Left ventricle myocardium inferior (tissue), 1 donor: ENCODE data around the gene PALD1. TPM values are rescaled to one million over a fixed set of nuclear protein-coding genes. Genes with fewer than 3 reads are reported as not detected.
A peak's percentile ranks its signal among the peaks of the same experiment; 100 is the strongest.

Experiments
- DNase-seq: peaks from one replicate; pipeline ENCODE4 v3.0.0-alpha.2; 2020
- H3K27ac ChIP-seq: fragments of 200-600 bp; replicated peaks from 2 replicates; pipeline ENCODE4 v1.8.0; 2021
- H3K27me3 ChIP-seq: fragments of 200-600 bp; 2 replicates; pipeline ENCODE4 v1.8.0; 2021; ENCODE audit warnings: low read depth
- H3K36me3 ChIP-seq: fragments of 200-600 bp; 2 replicates; pipeline ENCODE4 v1.8.0; 2021
- H3K4me1 ChIP-seq: fragments of 200-600 bp; 2 replicates; pipeline ENCODE4 v1.8.0; 2021
- H3K4me3 ChIP-seq: fragments of 200-600 bp; 2 replicates; pipeline ENCODE4 v1.8.0; 2021; ENCODE audit warnings: mild to moderate bottlenecking, moderate library complexity
- H3K9me3 ChIP-seq: fragments of 200-600 bp; replicated peaks from 2 replicates; pipeline ENCODE4 v1.8.0; 2021
- CTCF ChIP-seq: fragments of 200-600 bp; IDR thresholded peaks from 2 replicates; pipeline ENCODE4 v1.8.0; 2021; ENCODE audit warnings: antibody characterized with exemption, mild to moderate bottlenecking, borderline replicate concordance
- intact Hi-C: fragments of 100-400 bp; cut with micrococcal nuclease; formaldehyde crosslinking; loops from one replicate; pipeline ENCODE4 v1.11.0; 2022
- long read RNA-seq: library from polyadenylated mRNA; unstranded; transcript quantifications from one replicate; pipeline ENCODE4 v2.0.0, GENCODE V29; 2021
- total RNA-seq: library from RNA; stranded (reverse); fragmentation: NEBNext Ultra II Directional; extraction: Animal tissue kit (Norgen Biotek cat#: 25700); gene quantifications from one replicate; pipeline ENCODE4 v1.2.1, GENCODE V29; 2021
- donor health status: DM: no; HTN: yes; CAD: no; lungs with severe emphysema.

PALD1 gene
- 5.1 TPM for total RNA-seq
- long read RNA-seq, full-length matches to known transcripts: 4 of 13 reads
- long read RNA-seq, partial matches to known transcripts: 6 of 13 reads
- long read RNA-seq, other reads (novel, unspliced or antisense): 3 of 13 reads

GRCh38 chr10:70478191-70479164 is at the start of gene PALD1:
PALD1 (plus strand) TSS chr10:70478767; CDS start chr10:70525952, 47,185 bp downstream.
- peak; percentile 72 for TF ChIP-seq CTCF
- H3K9me3 ChIP-seq: no peaks in the 10 kb centered on the region
- H3K4me3 ChIP-seq: peak within 1 kb of the TSS; percentile 77
- no peaks in the 10 kb centered on the region for H3K27me3 ChIP-seq
- intact Hi-C loops: loop anchor here (5.0 kb wide), 1 partner anchor 39 kb away; no protein-coding TSS in a partner anchor
- peak; percentile 83 for DNase-seq
- no peaks in the 10 kb centered on the region for H3K36me3 ChIP-seq
- peaks cover 76% of the 10 kb centered on the region for H3K4me1 ChIP-seq
- peak within 1 kb of the TSS; percentile 88 for H3K27ac ChIP-seq

GRCh38 chr10:70430493-70431445 is 47.8 kb upstream of the PALD1 start:
- Histone ChIP-seq H3K27me3 (no peaks in the 10 kb centered on the region), H3K9me3 (no peaks in the 10 kb centered on the region), H3K4me1 (peaks cover 67% of the 10 kb centered on the region), H3K27ac (peak overlapping the region; percentile 86), H3K36me3 (peaks cover 36% of the 10 kb centered on the region), H3K4me3 (peak overlapping the region; percentile 3)
- peak; percentile 45 for TF ChIP-seq CTCF
- peak; percentile 44 for DNase-seq
- intact Hi-C loops: no loop called here

- peak overlapping the region; percentile 39 for H3K4me3 ChIP-seq
- H3K4me1 ChIP-seq: peaks cover 64% of the 10 kb centered on the region
- no peaks in the 10 kb centered on the region for H3K9me3 ChIP-seq
- peak; percentile 54 for DNase-seq
- no peak for TF ChIP-seq CTCF
- H3K36me3 ChIP-seq: peaks cover 23% of the 10 kb centered on the region
- peak overlapping the region; percentile 86 for H3K27ac ChIP-seq
- intact Hi-C loops: no loop called here
- no peaks in the 10 kb centered on the region for H3K27me3 ChIP-seq
Observed at GRCh38 chr10:70432101-70432500, 46.5 kb upstream of the PALD1 start.

GRCh38 chr10:70432561-70433263 is 45.9 kb upstream of the PALD1 start:
- DNase-seq: no peak
- H3K4me1 ChIP-seq: peaks cover 60% of the 10 kb centered on the region
- H3K27me3 ChIP-seq: no peaks in the 10 kb centered on the region
- intact Hi-C loops: no loop called here
- H3K27ac ChIP-seq: peak overlapping the region; percentile 86
- peaks cover 18% of the 10 kb centered on the region for H3K36me3 ChIP-seq
- H3K4me3 ChIP-seq: peak overlapping the region; percentile 39
- no peak for TF ChIP-seq CTCF
- H3K9me3 ChIP-seq: no peaks in the 10 kb centered on the region
